Astrocyte (in vitro differentiated cells and primary cell): Measurements from ENCODE around the gene ZMIZ1.

ENCODE experiments used
- CTCF ChIP-seq: IDR thresholded peaks from 2 replicates; pipeline ENCODE4 v1.5.1; 2011; ENCODE audit warnings: low read depth, mild to moderate bottlenecking, inconsistent platforms, low read length, moderate library complexity; ENCODE audit not compliant: insufficient read depth
- EZH2 ChIP-seq: IDR thresholded peaks from 2 replicates; pipeline ENCODE4 v1.6.1; 2012; ENCODE audit warnings: mild to moderate bottlenecking, low read length, inconsistent platforms; ENCODE audit not compliant: insufficient read depth

GRCh38 chr10:79021331-79021907, 47.3 kb upstream of the ZMIZ1 start:
- TF ChIP-seq CTCF (no peak), EZH2 (no peak)
